Measurements from ENCODE around the gene TOX4.
"Not testable (repeated sequence)": the region's sequence is repeated elsewhere in the genome, so short reads cannot be mapped to it uniquely, and the experiment has no call there.

The TOX4 gene

DNA sequence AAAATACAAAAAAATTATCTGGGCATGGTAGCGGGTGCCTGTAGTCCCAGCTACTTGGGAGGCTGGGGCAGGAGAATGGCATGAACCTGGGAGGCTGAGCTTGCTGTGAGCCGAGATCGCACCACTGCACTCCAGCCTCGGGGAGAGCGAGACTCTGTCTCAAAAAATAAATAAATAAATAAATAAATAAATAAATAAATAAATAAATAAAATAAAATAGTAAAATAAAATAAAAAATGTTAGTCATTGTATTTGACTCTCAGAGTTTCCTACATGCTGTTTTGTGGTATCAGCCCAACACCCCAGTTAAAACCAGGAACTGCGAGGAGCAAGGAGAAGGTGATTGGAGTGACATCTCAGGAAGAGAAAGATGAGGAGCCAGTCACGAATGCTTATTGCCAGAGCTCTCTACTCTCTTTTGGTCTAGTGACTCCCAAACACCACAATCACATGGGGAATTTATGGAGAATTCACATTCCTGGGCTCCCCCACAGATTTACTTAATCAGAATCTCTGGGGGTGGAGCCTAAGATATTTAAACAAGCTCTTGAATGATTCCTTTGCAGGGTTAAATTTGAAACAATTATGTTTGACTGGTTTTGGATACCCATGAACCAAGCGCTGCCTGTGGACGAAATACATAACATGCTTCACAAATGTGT is 64.5 kb downstream of the TOX4 start:
- DNase-seq (ENCODE audit: insufficient read length, low spot score): no peak
- TF ChIP-seq POU2F2 (IDR thresholded peaks at IDR 0.05; ENCODE audit: low read depth, low read length): no peak
- TF ChIP-seq PAX5 (IDR thresholded peaks at IDR 0.05; ENCODE audit: insufficient read depth, low read length, severe bottlenecking): no peak
- no peak for TF ChIP-seq POLR2AphosphoS5 (IDR thresholded peaks at IDR 0.05; ENCODE audit: low read depth, low read length)
- TF ChIP-seq POLR2A (IDR thresholded peaks at IDR 0.05; ENCODE audit: low read depth, low read length): no peak
- TF ChIP-seq SPI1 (IDR thresholded peaks at IDR 0.05; ENCODE audit: low read depth, low read length): no peak
- no peak for TF ChIP-seq TAF1 (IDR thresholded peaks at IDR 0.05; ENCODE audit: low read depth, low read length)
- no peak for FAIRE-seq

DNA sequence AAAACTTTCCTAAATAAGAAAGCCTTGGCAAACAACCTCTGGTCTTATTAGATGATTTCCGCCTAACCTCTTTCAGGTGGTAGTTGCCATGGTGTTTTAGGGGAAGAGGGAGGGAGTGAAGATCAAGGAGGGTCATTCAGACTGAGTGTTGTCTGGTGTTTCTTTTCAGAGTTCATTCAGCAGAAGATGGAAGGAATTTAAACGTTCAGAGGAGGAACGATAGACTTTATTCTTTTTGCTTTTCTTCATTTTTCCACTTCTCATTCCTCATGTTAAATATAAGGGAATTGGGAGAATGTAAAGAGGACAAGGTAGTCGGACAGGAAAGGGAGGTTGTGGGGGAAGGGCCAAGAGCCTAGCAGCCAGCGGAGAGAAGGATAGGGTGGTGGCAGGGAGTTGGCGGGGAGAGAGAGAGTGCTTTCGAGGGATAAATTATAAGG is 66.5 kb downstream of the TOX4 start:
- FAIRE-seq (no peak), DNase-seq (ENCODE audit: insufficient read length, low spot score) (no peak)
- TF ChIP-seq TAF1 (IDR thresholded peaks at IDR 0.05; ENCODE audit: low read depth, low read length) (no peak), PAX5 (IDR thresholded peaks at IDR 0.05; ENCODE audit: insufficient read depth, low read length, severe bottlenecking) (no peak), POLR2AphosphoS5 (IDR thresholded peaks at IDR 0.05; ENCODE audit: low read depth, low read length) (no peak)

DNA sequence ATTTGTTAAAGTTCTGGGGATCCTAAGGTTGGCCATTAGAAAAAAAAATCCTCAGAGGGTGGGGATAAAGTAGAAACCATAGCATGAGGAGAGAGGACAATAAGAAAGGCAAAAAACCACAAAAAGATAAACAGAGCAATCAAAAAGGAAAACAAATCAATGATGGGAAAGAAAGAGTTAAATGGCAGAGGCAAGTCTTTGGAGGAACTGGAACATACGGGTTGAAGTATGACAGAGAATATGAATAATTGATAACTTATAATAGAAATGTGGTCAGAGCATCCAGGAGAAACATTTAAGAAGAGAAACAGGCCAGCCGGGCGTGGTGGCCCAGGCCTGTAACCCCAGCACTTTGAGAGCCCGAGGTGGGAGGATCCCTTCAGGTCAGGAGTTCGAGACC is 67.0 kb downstream of the TOX4 start:
- TF ChIP-seq TAF1 (IDR thresholded peaks at IDR 0.05; ENCODE audit: low read depth, low read length): no peak
- no peak for TF ChIP-seq PAX5 (IDR thresholded peaks at IDR 0.05; ENCODE audit: insufficient read depth, low read length, severe bottlenecking)
- no peak for TF ChIP-seq POLR2AphosphoS5 (IDR thresholded peaks at IDR 0.05; ENCODE audit: low read depth, low read length)
- no peak for TF ChIP-seq SPI1 (IDR thresholded peaks at IDR 0.05; ENCODE audit: low read depth, low read length)
- no peak for TF ChIP-seq POU2F2 (IDR thresholded peaks at IDR 0.05; ENCODE audit: low read depth, low read length)
- TF ChIP-seq POLR2A (IDR thresholded peaks at IDR 0.05; ENCODE audit: low read depth, low read length): no peak
- FAIRE-seq: no peak
- DNase-seq (ENCODE audit: insufficient read length, low spot score): no peak

DNA sequence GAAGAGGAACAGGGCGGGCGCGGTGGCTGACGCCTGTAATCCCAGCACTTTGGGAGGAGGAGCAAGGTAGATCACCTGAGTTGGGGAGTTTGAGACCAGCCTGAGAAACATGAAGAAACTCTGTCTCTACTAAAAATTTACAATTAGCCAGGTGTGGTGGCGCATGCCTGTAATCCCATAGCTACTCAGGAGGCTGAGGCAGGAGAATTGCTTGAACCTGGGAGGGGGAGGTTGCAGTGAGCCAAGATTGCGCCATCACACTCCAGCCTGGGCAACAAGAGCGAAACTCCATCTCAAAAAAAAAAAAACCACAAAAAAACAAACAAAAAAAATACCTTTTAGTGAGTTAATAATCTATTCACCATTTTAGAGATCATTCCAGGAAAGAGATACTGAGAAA is 67.6 kb downstream of the TOX4 start:
- FAIRE-seq: not testable (repeated sequence)

More for the DNA sequence above, 67.6 kb downstream of the TOX4 start:
- not testable (repeated sequence) for DNase-seq (ENCODE audit: insufficient read length, low spot score)
